ENCODE measurements around the gene PEX14.

The PEX14 gene

GRCh38 chr1:10650556-10651388 is 176.0 kb downstream of the PEX14 start:
- DNase-seq = no peak

GRCh38 chr1:10651389-10651766 is 176.6 kb downstream of the PEX14 start:
- no peak for DNase-seq

GRCh38 chr1:10651793-10652192 is 177.0 kb downstream of the PEX14 start:
- no peak for DNase-seq

DNA sequence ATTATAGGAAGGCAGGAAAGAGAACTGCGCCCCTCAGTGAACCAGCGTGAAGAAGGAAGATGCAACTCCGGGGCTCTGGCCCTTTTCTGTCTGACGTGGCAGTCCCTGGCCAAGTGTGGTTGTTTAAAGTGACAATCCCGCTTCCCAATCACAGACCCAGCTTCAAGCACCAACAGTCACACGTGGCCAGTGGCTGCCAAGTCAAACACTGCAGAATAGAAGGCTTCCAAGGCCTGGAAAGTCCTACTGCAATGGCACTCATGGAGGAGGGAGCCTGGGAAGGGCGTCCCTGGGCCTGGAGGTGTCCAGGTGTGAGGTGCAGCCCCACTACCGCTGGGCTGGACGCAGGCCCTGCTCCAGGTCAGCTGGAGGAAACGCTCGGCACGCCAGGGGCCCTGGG is 177.9 kb downstream of the PEX14 start:
- no peak for DNase-seq

- no peak for DNase-seq
Measured at GRCh38 chr1:10653370-10654125, 178.8 kb downstream of the PEX14 start.

DNA sequence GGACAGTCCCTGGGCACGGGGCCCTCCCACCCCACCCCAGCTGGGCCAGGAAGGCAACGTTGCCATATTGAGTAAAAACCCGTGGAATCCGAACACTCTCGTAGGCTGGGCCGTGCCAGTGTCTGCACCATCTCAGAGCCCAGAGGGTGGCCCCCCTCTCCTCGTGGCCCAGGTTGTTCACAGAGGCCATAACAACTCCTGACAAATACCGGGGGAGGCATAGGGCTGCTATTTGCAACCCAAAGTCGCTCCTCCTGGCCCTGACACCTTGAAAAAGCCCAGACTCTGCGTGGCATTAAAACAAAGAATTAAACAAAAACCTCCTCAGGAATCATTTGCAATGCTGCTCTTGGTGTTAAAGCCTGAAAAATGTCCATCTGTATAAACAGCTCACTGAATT is 180.3 kb downstream of the PEX14 start:
- no peak for DNase-seq

DNA sequence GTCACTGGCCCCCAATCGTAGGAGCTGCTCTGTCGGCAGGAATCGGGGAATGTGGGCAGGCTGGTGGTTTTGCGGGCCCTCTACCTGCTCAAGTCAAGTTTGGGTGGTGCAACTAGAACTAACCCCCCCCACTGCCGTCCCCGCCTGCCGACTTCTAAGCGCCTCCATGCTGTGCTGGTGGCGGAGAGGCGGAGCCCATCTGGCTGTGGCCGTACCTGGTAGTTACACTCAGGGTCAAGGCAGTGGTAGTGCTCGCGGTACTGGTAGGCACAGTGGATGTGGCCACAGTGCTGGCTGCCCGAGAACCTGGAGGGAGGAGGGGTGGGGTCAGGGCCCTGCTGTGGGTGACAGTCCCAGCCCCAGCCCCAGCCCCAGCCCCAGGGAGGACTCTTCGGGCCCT is 181.7 kb downstream of the PEX14 start:
- no peak for DNase-seq

DNA sequence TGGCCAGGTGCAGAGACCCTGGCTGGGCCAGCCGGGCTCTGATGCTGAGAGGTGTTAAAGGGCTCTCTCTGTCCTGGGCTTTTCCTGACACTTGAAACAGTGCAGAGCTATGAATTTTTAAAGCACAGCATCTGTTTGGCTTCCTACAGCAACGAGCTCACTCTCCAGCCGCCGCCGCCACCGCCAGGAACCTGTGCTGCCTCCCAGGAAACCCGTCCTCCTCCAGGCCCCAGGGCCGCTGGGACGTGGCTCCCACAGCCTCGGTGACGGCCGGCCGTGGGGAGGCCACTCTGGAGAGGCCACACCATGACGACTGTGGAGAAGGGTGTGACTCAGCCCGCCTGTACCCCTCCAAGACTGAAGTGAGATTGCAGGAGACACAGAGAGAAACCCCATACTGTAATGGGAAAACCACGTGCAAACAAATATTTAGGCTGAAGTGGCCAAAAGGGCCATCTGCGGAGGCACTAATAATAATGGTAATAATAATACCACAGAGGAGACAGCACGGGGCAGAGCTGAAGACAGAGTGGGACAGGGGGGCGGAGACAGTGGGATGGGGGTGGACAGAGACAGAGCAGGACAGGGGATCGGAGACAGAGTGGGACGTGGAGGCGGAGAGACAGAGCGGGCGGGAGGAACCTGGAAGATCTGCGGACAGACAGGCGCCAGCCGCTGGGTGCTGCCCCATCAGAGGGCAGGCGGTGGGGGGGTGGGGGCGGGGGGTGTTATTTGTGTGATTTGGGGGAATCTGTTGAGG is 182.5 kb downstream of the PEX14 start:
- no peak for DNase-seq

- DNase-seq = no peak
Measured at GRCh38 chr1:10658396-10659066, 183.8 kb downstream of the PEX14 start.

DNA sequence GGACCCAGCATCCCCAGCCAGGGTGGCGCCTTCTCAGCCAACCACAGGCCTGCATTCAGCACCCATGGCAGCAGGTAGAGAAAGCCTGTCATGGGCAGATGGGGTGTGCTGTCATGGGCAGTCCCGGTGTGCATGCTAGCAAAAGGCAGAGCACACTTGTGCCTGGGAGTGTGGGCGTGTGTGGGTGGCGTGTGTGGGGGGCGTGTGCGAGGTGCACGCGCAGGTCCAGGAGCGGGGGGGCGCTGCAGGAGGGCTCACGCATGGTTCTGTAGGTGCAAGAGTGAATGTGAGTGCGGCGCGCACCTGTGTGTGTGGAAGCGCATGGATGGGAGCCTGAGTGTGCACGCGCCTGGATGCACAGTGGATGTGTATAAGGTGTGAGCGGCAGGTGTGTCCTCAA is 184.5 kb downstream of the PEX14 start:
- DNase-seq = no peak

- DNase-seq = no peak
Measured at GRCh38 chr1:10659646-10660540, 185.1 kb downstream of the PEX14 start.

GRCh38 chr1:10661453-10661852 is 186.7 kb downstream of the PEX14 start:
- DNase-seq = no peak

- DNase-seq = no peak
Measured at GRCh38 chr1:10662090-10662688, 187.4 kb downstream of the PEX14 start.

- no peak for DNase-seq
Measured at GRCh38 chr1:10662824-10663677, 188.3 kb downstream of the PEX14 start.

- DNase-seq = no peak
Measured at GRCh38 chr1:10663678-10664035, 188.9 kb downstream of the PEX14 start.

DNA sequence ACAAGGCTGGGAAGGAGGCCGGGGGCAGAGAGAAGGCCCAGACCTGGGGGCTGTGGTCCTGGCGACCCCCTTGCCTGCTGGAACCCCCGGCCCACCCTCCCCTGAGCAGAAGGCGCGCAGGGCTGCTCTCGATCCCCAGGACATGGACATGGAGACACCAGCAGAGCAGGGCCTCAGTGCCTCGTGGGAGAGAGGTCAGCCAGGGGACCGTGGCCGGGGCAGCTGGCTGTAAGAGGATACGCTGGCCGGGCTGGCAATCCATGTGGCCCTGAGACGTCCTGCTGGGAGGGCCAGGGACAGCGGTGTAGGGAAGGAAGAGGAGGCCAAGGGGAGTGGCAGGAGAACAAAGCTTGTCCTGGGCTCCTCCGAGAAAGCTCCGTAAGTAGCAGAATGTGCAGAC is 189.5 kb downstream of the PEX14 start:
- DNase-seq = no peak

DNA sequence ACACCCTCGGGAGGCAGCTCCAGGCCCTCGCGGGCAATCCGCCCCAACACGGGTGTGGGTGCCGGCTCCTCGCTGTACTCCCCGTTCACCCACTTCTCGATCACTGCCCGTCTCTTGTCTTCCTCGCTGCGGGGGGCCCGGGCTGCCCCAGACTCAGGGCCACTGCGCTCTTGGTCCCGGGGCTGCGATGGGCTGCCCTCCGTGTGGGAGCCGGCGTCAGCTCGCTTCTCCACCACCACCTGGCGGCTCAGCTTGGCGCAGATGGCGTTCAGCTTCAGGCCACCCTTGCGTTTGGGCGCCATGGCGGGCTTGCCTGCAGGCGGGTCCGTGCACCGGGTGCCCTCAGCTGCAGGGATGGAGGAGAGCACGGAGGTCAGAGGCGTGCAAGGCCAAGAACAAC is 190.5 kb downstream of the PEX14 start:
- no peak for DNase-seq

- DNase-seq = no peak
Measured at GRCh38 chr1:10665930-10666850, 191.4 kb downstream of the PEX14 start.

All from T-helper 2 cell (primary cell).